HCT116 (cell line): Measurements from ENCODE around the gene APOD. TPM values are rescaled to one million over a fixed set of nuclear protein-coding genes. Genes with fewer than 3 reads are reported as not detected.

Source experiments
- ATAC-seq: fragments of 200-7000 bp; cut with Tn5 transposase; 2 replicates; pipeline ENCODE4 v1.9.1; 2020; ENCODE audit warnings: mild to moderate bottlenecking, moderate library complexity
- BruUV-seq: library from RNA; stranded (reverse); fragments of 400-500 nt; replicated peaks from 2 replicates; lab custom pipeline; 2021; lab: Mats Ljungman, UMichigan
- CTCF ChIA-PET: fragments of 300-600 bp; sonication (Branson Sonifier 250); formaldehyde crosslinking; loops from one replicate; lab custom pipeline; 2021; ENCODE audit warnings: antibody characterized with exemption; lab: Charles Lee
- POLR2A ChIA-PET: fragments of 300-600, 350-600 bp; sonication (Branson Sonifier 250); formaldehyde crosslinking; loops from one replicate; lab custom pipeline; 2021; ENCODE audit warnings: antibody characterized with exemption; lab: Charles Lee
- RAD21 ChIA-PET, 2 experiments: fragments of 300-600 bp; sonication (Branson Sonifier 250); formaldehyde crosslinking; loops; one replicate each; lab custom pipeline; 2023; ENCODE audit warnings: low total read pairs in 2 of 2; ENCODE audit not compliant: uncharacterized antibody in 2 of 2, unreplicated experiment in 2 of 2, low non-redundant PET in 1 of 2; lab: Charles Lee
- DNase-seq: peaks from one replicate; pipeline ENCODE4 v3.0.0-alpha.2; 2010; ENCODE audit warnings: low read depth, low spot score
- H2AFZ ChIP-seq: fragments of 200-600 bp; shearing (Covaris generic), sonication (generic); 2 replicates; pipeline ENCODE4 v1.6.1; 2017; ENCODE audit warnings: low read depth, mixed run types, mixed read lengths, antibody characterized with exemption, low read length; ENCODE audit not compliant: poor library complexity, severe bottlenecking
- H3K27ac ChIP-seq: 2 replicates; pipeline ENCODE4 v1.5.1; 2012; ENCODE audit warnings: low read depth, low read length
- H3K27me3 ChIP-seq: fragments of 200-600 bp; sonication (generic); 2 replicates; pipeline ENCODE4 v1.6.1; 2016; ENCODE audit warnings: mixed run types, low read length, mixed read lengths; ENCODE audit not compliant: insufficient read depth
- H3K36me3 ChIP-seq, 2 experiments: fragments of 200-500 bp in 1 of 2; fragments of 200-600 bp in 1 of 2; sonication (Bioruptor generic) in 1 of 2; sonication (generic) in 1 of 2; 2 replicates each; pipeline versions ENCODE4 v1.5.1 to v1.6.1; 2014 to 2016; ENCODE audit warnings: low read length in 2 of 2, inconsistent platforms in 1 of 2, mixed read lengths in 1 of 2, mixed run types in 1 of 2; ENCODE audit not compliant: insufficient read depth in 2 of 2, control insufficient read depth in 1 of 2
- H3K4me1 ChIP-seq, 2 experiments: fragments of 200-600 bp in 1 of 2; sonication (generic) in 1 of 2; 2 replicates each; pipeline versions ENCODE4 v1.5.1 to v1.6.1; 2012 to 2017; ENCODE audit warnings: low read length in 2 of 2, inconsistent platforms in 1 of 2, mild to moderate bottlenecking in 1 of 2, mixed read lengths in 1 of 2, mixed run types in 1 of 2, moderate library complexity in 1 of 2; ENCODE audit not compliant: insufficient read depth in 2 of 2, control insufficient read depth in 1 of 2
- H3K4me2 ChIP-seq: fragments of 200-600 bp; sonication (generic); 2 replicates; pipeline ENCODE4 v1.6.1; 2017; ENCODE audit warnings: mixed run types, low read length, mixed read lengths
- H3K4me3 ChIP-seq, 2 experiments: fragments of 200-600 bp in 1 of 2; sonication (generic) in 1 of 2; replicated peaks in 1 of 2; 2 replicates each; pipeline ENCODE4 v1.5.1; 2011 to 2016; ENCODE audit warnings: low read length in 2 of 2, control low read depth in 1 of 2, low read depth in 1 of 2, mild to moderate bottlenecking in 1 of 2, mixed read lengths in 1 of 2, mixed run types in 1 of 2
- H3K79me2 ChIP-seq: fragments of 200-600 bp; sonication (generic); 2 replicates; pipeline ENCODE4 v1.6.1; 2017; ENCODE audit warnings: mild to moderate bottlenecking, mixed run types, low read length, moderate library complexity, mixed read lengths; ENCODE audit not compliant: insufficient read depth
- H3K9ac ChIP-seq: fragments of 200-600 bp; sonication (generic); 2 replicates; pipeline ENCODE4 v1.6.1; 2016; ENCODE audit warnings: low read length, mixed read lengths
- H3K9me2 ChIP-seq: fragments of 200-600 bp; sonication (generic), shearing (Covaris generic); 2 replicates; pipeline ENCODE4 v1.6.1; 2017; ENCODE audit warnings: mixed run types, mild to moderate bottlenecking, moderate library complexity; ENCODE audit not compliant: insufficient read depth
- H3K9me3 ChIP-seq, 2 experiments: fragments of 200-500 bp in 1 of 2; fragments of 200-600 bp in 1 of 2; sonication (Bioruptor generic) in 1 of 2; sonication (generic) in 1 of 2; 2 replicates each; pipeline ENCODE4 v1.6.1; 2014 to 2017; ENCODE audit warnings: low read length in 2 of 2, mixed read lengths in 2 of 2, inconsistent platforms in 1 of 2, low read depth in 1 of 2, mild to moderate bottlenecking in 1 of 2, mixed run types in 1 of 2, moderate library complexity in 1 of 2; ENCODE audit not compliant: control insufficient read depth in 1 of 2, insufficient read depth in 1 of 2
- H4K20me1 ChIP-seq: fragments of 200-600 bp; sonication (generic), shearing (Covaris generic); 2 replicates; pipeline ENCODE4 v1.6.1; 2017; ENCODE audit warnings: mixed run types, mild to moderate bottlenecking, moderate library complexity; ENCODE audit not compliant: insufficient read depth
- CBX3 ChIP-seq: IDR thresholded peaks from 2 replicates; pipeline ENCODE4 v1.6.1; 2012; ENCODE audit warnings: low read depth
- CEBPB ChIP-seq: IDR thresholded peaks from 2 replicates; pipeline ENCODE4 v1.6.1; 2012; ENCODE audit warnings: low read depth
- CTCF ChIP-seq, 3 experiments: fragments of 200-600 bp in 1 of 3; sonication (generic) in 1 of 3; IDR thresholded peaks in 2 of 3; conservative IDR thresholded peaks in 1 of 3; 2 replicates each; pipeline ENCODE4 v1.5.1; 2012 to 2017; ENCODE audit warnings: low read depth in 2 of 3, low read length in 2 of 3, antibody characterized with exemption in 1 of 3, borderline replicate concordance in 1 of 3, control low read depth in 1 of 3, mild to moderate bottlenecking in 1 of 3, mixed read lengths in 1 of 3, mixed run types in 1 of 3, moderate library complexity in 1 of 3; ENCODE audit not compliant: insufficient read depth in 1 of 3
- EGR1 ChIP-seq: IDR thresholded peaks from 2 replicates; pipeline ENCODE4 v1.6.1; 2012; ENCODE audit warnings: low read depth
- ELF1 ChIP-seq: IDR thresholded peaks from 2 replicates; pipeline ENCODE4 v1.6.1; 2012; ENCODE audit warnings: low read depth, borderline replicate concordance
- EZH2 ChIP-seq: fragments of 200-600 bp; sonication (generic); IDR thresholded peaks from 2 replicates; pipeline ENCODE4 v1.6.1; 2017; ENCODE audit warnings: antibody characterized with exemption, mixed run types
- POLR2A ChIP-seq: IDR thresholded peaks from 2 replicates; pipeline ENCODE4 v1.7.0; 2011; ENCODE audit warnings: borderline replicate concordance; ENCODE audit not compliant: insufficient read depth, insufficient read length; ENCODE audit errors: extremely low read depth
- POLR2AphosphoS5 ChIP-seq: IDR thresholded peaks from 2 replicates; pipeline ENCODE4 v1.6.1; 2011; ENCODE audit warnings: mild to moderate bottlenecking, low read depth, low read length, moderate library complexity
- RAD21 ChIP-seq: IDR thresholded peaks from 2 replicates; pipeline ENCODE4 v1.6.1; 2012; ENCODE audit warnings: low read depth, mild to moderate bottlenecking
- REST ChIP-seq: IDR thresholded peaks from 2 replicates; pipeline ENCODE4 v1.6.1; 2012; ENCODE audit warnings: low read depth
- SIN3A ChIP-seq: IDR thresholded peaks from 2 replicates; pipeline ENCODE4 v1.6.1; 2012; ENCODE audit warnings: low read depth
- SP1 ChIP-seq: IDR thresholded peaks from 2 replicates; pipeline ENCODE4 v1.6.1; 2012; ENCODE audit warnings: low read depth
- SRF ChIP-seq: IDR thresholded peaks from 2 replicates; pipeline ENCODE4 v1.6.1; 2012; ENCODE audit warnings: low read depth
- TCF7L2 ChIP-seq: IDR thresholded peaks from 2 replicates; pipeline ENCODE4 v1.7.0; 2011; ENCODE audit warnings: borderline replicate concordance, inconsistent platforms; ENCODE audit not compliant: insufficient read depth, insufficient read length; ENCODE audit errors: extremely low read depth
- YY1 ChIP-seq: IDR thresholded peaks from 2 replicates; pipeline ENCODE4 v1.6.1; 2011; ENCODE audit warnings: low read length, low read depth, moderate library complexity, mild to moderate bottlenecking; ENCODE audit not compliant: insufficient replicate concordance; ENCODE audit errors: extremely low read depth
- ZFX ChIP-seq: fragments of 450-650 bp; IDR thresholded peaks from 2 replicates; pipeline ENCODE4 v1.6.1; 2017
- ZNF274 ChIP-seq: fragments of 200-500 bp; sonication (Bioruptor generic); IDR thresholded peaks from 2 replicates; pipeline ENCODE4 v1.6.1; 2014; ENCODE audit warnings: mild to moderate bottlenecking, low read depth, low read length, inconsistent platforms
- intact Hi-C: fragments of 100-400 bp; cut with micrococcal nuclease; formaldehyde crosslinking; loops from 2 replicates; pipeline ENCODE4 v1.10.0; 2022
- total RNA-seq: library from RNA; stranded (reverse); gene quantifications from one replicate; pipeline ENCODE4 v1.2.1, GENCODE V29; 2021; ENCODE audit not compliant: unreplicated experiment
- TF ChIP-seq, protein P1 (sequence below): IDR thresholded peaks from 2 replicates; pipeline ENCODE4 v1.6.1; 2012
- TF ChIP-seq, protein P2 (sequence below): IDR thresholded peaks from 2 replicates; pipeline ENCODE4 v1.6.1; 2011; ENCODE audit warnings: mild to moderate bottlenecking, low read length, moderate library complexity; ENCODE audit not compliant: insufficient replicate concordance; ENCODE audit errors: extremely low read depth

Gene APOD
- total RNA-seq, 1 experiment from 2014 or later, result 0.76 TPM

GRCh38 chr3:195524171-195524896 is 59.4 kb downstream of the APOD start:
- Histone ChIP-seq H3K27ac (no peak overlapping the region), H3K9me3 (no peaks in the 10 kb centered on the region), H3K27me3 (no peaks in the 10 kb centered on the region), H3K9me2 (no peaks in the 10 kb centered on the region), H2AFZ (no peak overlapping the region)
- ATAC-seq, result no peak
- CTCF ChIA-PET, result interaction anchor here (9.4 kb wide), 1 partner anchor 254 kb away, joined by 142 read pairs; the partner anchor contains the start of gene XXYLT1
- TF ChIP-seq POLR2AphosphoS5 (no peak), CTCF (IDR thresholded peaks at IDR 0.05 in 2 of 3, conservative IDR thresholded peaks at IDR 0.05 in 1 of 3; ENCODE audit: borderline replicate concordance in 1 of 3, insufficient read depth in 1 of 3, low read depth in 2 of 3, low read length in 2 of 3) (no peak), ZNF274 (no peak), POLR2A (no peak), SIN3A (no peak), REST (no peak), CBX3 (no peak), EZH2 (no peak), EGR1 (no peak), RAD21 (no peak), YY1 (no peak), TCF7L2 (no peak), ELF1 (no peak), SP1 (no peak), ZFX (no peak), CEBPB (no peak), SRF (no peak)
- TF ChIP-seq, protein P1, sequence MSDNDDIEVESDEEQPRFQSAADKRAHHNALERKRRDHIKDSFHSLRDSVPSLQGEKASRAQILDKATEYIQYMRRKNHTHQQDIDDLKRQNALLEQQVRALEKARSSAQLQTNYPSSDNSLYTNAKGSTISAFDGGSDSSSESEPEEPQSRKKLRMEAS, result no peak
- TF ChIP-seq, protein P2, sequence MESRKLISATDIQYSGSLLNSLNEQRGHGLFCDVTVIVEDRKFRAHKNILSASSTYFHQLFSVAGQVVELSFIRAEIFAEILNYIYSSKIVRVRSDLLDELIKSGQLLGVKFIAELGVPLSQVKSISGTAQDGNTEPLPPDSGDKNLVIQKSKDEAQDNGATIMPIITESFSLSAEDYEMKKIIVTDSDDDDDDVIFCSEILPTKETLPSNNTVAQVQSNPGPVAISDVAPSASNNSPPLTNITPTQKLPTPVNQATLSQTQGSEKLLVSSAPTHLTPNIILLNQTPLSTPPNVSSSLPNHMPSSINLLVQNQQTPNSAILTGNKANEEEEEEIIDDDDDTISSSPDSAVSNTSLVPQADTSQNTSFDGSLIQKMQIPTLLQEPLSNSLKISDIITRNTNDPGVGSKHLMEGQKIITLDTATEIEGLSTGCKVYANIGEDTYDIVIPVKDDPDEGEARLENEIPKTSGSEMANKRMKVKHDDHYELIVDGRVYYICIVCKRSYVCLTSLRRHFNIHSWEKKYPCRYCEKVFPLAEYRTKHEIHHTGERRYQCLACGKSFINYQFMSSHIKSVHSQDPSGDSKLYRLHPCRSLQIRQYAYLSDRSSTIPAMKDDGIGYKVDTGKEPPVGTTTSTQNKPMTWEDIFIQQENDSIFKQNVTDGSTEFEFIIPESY, result no peak
- TF ChIP-seq, all 23 proteins: peak for 0
- ChIA-PET RAD21 (interaction anchor here (1.1 kb wide), 2 partner anchors 253 kb away, joined by 3 read pairs; partner anchors contain the start of gene XXYLT1 (in 2 of the 2)), POLR2A (no interaction called here)
- intact Hi-C loops, result loop anchor here (5.0 kb wide), 1 partner anchor 842 kb away; no protein-coding TSS in a partner anchor
- no peak overlapping the region for H3K4me3 ChIP-seq
- H4K20me1 ChIP-seq, result no peaks in the 10 kb centered on the region
- no peak overlapping the region for H3K4me2 ChIP-seq
- no peak for DNase-seq
- peaks cover 3% of the 10 kb centered on the region; the same call in 1 of the 2 replicates for H3K79me2 ChIP-seq
- BruUV-seq, result no TSS peak
- no peaks in the 10 kb centered on the region for H3K4me1 ChIP-seq
- peaks cover 0 to 2% of the 10 kb centered on the region in 2 experiments; a peak in 1 of 4 replicates for H3K36me3 ChIP-seq
- no peak overlapping the region for H3K9ac ChIP-seq
